Activated naive CD4-positive, alpha-beta T cell treated with Interleukin-2 at 50 U/mL for 16 hours (primary cell): ENCODE measurements around the gene MRPS6.

Experiments
- DNase-seq: peaks from one replicate; pipeline ENCODE4 v3.0.0-alpha.2; 2020

Gene MRPS6

DNA sequence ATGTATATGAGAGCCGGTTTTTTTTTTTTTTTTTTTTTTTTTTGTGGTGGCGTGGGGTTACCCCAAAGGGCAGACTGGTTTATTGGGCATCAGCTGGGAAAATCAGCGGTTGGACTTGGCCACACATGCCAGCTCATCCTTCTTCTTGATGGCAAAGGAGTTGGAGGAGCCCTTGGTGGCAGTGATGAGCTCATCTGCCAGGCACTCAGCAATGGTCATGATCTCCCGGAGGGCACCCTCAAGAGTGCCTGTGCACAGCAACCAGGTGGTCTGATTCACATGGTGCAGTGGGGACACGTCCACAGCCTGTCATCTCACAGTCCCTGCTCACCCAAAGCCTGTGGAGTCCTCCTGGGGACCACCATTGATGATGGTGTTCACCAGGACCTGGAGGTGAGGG, 62.0 kb downstream of the MRPS6 start:
- no peak for DNase-seq

DNA sequence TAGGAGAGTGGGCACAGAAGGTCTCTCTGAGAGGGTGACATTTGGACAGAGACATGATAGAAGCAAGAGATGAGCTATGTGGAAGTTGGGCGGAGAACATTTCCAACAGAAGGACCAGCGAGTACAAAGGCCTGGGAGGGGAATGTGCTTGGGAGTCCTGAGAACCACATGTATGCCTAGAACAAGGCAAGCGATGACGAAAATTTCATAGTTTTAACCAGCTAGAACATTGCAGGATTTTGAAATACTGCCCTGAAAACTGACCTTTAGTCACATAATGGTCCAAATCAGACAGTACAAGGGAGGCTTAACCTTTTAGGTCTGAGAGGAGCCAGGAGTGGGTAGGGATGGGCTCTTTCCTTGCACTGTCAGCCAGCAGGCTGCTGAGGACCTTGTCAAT, 68.0 kb downstream of the MRPS6 start:
- DNase-seq, result no peak

DNA sequence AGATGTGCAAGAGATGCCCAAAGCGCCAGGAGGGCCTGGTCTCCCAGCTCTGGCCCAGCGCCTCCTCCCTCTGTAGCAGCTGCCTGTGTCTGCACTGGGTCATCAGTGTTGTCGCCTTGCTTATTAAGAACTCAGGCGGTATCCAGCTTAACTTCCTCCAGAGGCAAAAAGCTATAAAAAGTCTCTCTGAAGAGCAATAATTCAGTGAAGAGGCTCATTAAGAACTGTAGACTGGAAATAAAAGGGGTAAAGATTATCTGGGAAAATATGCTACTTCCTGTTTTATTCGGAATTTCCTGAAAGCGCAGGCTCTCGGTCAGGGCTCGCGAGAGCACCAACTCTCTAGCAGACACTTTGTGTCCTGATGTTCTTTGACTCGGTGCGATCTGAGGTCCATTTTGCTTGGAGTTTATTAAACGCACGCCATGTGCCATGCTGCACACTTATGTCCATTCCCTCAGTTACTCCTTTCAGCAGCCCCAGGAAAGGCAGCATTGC, 70.4 kb downstream of the MRPS6 start:
- no peak for DNase-seq

DNA sequence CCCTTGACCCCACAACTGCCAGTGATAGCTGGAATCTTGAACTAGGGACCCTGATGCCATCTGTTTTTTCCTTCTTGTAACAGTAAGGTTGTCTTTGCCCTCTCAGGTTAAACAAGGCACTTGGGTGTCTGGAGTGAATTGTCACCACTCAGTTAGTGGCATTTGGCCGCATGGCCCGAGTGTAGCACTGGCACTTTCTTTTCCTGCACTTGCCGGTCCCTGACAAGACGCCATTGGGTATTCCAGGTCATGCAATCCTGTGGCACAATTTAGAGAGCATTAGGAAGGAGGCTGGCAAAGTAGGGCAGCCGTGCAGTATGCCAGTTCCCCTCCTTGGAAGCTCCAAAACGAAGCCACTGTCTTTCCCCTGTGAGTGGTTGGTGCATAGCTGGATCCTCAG, 70.8 kb downstream of the MRPS6 start:
- no peak for DNase-seq

DNA sequence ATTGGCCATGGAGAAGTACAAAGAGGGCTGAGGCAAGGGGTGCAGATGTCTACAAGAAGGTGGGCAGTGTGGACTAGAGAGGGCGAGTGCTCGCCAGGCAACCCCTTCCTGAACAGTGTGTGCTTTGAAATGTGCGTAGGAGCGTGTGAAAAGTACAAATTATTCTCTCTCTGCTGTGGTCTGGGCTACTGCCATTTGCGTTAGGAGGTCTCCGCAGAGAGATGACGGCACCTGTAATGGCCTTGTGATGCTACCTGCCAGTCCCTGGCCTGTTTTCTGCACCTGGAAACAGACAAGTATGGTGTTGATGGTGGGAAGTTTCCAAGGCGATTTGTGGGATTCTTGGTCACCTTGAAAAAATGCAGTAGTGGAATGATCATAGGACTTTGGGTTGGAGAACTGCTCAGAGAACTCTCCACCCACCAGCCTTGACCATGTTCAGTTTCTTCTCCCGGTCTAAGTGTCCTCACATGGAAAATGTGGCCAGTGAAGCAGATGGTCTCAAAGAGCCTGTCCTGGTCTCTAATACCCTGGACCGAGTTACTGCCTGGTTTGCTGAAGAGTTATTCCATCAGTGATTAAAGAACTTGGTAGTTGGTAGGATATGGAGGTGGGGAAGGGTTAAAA, 74.5 kb downstream of the MRPS6 start:
- DNase-seq, result no peak

DNA sequence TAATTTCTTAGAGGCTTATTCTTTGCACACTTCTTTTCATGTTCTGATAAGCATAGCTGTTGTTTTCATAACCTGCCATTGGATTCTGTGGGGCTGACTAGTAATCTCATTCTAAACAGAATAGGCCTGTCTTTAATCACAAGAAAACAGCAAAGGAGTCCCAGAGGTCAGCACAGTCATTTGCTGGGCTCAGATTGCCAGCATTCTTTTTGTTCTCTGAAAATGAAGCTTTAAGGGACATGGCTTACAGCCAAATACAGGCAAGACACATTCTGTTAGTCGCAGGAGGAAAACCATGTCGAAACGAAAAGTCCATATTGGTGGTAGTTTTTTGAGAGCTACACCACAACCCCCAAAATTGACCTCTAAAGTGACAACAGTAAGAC, 75.0 kb downstream of the MRPS6 start:
- DNase-seq, result no peak

DNA sequence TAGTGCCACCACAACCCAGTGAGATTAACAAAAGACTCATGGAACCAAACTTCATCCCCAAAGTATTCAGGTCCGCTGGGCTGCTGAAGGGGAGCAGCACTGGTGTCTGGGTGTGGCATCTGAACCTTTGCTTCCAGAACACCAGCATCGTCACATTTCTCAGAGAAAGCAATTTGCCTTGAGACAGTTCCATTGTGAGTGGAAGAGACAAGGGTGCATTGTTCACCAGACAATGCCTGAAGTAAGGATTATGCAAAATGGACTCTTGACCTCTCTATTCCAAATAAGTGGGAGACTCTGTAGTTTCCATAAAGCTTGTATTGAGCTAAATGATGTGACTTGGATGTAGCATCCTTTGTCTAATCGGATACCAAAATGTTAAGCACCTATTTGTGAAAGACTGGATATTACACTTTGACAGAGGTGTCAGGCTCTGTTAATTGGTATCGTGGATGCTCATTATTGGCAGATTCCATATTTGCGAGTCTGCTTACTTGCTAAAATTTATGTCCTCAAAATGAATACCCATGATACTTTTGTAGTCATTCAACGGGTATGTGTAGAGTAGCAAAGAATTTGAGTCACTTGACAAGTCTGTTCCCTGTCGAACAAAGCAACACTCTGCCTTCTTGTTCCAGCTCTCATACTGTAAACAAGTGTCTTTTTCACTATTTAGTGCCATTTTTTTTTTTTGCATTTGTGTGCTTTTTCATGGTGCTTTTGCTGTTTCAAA, 75.6 kb downstream of the MRPS6 start:
- no peak for DNase-seq

DNA sequence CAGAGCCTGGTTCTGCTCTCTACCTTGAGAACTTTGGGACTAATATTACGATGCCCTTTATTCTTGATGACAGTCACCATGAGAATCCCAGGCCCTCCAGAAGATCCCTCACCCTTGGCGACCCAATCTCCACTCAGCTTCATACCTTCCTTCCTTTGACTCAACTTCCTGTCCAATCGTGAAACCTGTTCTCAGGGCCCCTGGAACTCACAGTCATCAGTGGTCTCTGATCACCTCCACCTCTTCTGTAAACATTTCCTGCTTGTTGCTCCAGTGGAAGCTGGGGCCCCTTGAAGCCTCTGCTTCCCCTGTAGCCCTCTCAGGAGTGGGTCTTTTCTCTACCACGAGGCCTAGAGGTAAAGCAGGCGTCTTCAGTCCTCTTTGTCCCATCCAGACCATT, 79.1 kb downstream of the MRPS6 start:
- no peak for DNase-seq

DNA sequence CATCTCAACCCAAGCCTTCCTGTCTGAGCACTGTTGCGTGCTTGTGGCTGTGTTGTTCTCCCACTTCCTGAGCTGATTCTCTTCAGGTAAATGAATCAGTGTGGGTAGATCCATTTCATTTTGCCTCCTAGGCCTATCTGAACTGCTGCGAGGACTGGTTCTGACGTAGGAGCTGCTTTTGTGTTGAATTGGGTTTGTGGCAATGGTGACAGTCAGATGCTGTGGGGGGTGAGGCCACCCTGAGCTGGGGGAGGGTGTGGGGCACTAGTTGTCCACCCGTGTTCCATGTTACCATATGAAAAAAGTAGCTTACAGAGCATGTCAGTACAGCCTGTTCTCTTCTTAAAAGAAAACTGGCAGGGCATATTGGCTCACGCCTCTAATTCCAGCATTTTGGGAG, 81.5 kb downstream of the MRPS6 start:
- no peak for DNase-seq

DNA sequence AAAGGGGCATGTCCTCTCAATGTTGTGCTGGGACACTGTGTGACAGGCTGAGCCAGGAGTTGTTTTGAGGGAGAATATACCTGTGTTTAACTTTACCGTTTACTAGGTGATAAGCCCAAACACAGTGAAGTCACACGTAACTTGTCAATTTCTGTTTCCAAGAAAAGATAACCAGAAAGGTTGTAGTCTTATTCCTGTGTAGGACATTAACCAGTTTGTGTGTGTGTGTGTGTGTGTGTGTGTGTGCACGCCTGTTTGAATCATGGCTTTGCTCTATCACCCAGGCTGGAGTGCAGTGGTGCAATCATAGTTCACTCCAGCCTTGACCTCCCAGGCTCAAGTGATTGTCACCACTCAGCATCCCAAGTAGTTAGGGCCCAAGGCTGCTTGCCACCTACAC, 83.6 kb downstream of the MRPS6 start:
- DNase-seq, result no peak

DNA sequence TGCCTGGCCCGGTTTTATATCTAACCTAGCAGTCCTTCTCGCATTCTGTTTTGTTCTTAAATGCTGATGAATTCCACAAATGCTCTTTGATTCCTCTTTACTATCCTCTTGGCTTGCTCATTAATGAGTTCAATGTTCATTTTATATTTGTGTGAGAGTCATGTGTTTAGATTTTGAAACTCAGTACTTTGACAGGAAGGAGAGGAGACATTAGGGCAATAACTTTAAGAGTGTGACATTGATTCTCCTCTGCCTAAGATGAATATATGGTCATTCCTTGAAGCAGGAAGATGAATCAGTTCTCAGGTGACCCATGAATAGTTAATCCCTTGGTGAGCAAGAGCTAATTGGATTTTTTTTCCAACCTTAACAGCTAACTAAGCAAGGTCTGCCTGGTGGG, 84.1 kb downstream of the MRPS6 start:
- DNase-seq, result no peak

DNA sequence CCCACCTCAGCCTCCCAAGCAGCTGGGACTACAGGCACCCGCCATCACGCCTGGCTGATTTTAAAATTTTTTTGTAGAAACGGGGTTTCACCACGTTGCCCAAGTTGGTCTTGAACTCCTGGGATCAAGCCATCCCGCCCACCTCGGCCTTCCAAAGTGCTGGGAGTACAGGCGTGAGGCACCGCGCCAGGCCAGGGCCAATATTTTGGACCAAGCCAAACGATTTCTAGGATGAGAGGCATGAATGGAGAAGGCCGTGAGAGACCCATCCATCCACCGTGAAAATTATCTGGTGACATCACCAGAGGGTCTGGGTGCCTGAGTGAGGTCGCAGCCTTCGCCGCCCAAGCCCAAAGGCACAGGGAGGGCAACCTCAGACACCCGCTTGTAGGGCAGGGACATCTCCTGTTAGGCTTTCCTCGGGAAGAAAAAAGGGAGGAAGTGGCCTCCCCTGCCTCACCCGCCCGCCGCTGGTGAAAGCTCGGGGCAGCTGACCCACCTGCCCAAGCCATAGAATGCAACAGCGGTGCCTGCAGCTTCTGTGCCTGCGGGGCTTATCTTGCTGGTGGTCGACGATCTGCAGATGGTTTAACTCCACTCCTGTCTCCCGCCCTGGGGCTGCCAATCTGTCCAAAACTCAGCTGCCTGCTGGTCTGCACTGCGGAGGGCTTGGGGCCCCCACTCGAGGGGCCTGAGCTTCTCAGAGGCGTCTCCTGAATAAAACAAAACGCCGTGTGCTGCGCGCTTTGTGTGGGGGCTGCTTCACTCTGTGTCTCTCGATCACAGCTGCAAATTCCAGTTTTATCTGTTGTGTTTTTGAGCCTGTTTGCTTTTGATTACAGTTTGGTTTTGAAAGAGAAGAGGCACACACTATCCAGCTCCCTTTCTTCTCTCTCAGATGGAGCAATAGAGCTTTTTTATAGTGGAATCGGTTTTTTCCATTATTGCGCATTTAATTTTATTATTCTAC, 85.8 kb downstream of the MRPS6 start:
- DNase-seq, result no peak

DNA sequence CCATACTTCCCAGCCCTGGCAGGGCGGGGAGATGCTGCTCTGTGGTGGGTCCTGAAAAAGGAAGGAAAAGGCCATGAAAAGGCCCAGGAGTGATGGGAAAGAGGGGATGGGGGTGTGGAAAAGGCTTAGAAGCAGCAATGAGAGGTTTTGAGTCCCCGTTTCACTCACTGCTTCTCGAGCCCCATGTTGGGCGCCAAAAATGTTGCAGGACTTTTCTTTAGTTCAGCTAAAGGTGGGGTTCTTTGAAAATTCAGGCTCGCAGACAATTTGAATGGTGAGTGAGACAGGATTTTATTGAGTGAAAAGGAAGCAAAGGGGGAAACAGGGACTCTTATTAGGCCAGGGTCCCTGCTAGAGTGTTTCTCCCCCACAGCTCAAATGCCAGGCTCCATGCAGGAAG, 93.1 kb downstream of the MRPS6 start:
- no peak for DNase-seq

DNA sequence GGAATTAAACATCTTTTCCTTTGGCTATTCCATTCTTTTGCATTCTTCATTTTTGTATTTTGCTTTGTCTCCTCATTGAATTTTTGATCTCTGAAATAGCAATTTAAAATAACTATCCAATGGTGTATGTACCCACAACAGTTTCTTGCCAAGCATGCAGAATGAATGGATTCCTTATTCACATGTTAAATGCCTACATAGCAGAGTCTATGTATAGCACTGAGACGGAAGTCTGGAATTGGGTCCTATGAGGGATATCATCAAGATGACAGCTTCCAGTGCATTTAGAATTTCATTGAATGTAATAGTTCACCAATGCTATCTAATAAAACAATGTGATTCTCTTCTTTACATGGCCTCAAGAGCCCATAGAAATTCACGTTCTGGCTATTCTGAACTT, 97.5 kb downstream of the MRPS6 start:
- DNase-seq, result no peak

DNA sequence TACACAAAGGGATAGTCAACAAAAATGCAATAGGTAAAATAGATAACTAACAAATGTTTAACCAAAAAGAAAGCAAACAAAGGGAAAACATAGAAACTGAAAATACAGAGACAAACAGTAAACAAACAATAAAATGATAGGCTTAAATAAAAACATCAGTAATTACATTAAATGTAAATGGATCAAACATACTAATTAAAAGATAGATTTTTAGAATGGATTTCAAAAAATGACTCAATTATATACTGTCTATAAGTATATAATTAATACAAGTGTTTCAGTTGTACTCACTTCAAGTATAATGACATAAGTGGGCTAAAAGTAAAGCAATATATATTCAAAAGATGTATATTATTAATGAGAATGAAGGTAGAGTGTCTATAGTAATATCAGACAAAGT, 101.1 kb downstream of the MRPS6 start:
- no peak for DNase-seq

DNA sequence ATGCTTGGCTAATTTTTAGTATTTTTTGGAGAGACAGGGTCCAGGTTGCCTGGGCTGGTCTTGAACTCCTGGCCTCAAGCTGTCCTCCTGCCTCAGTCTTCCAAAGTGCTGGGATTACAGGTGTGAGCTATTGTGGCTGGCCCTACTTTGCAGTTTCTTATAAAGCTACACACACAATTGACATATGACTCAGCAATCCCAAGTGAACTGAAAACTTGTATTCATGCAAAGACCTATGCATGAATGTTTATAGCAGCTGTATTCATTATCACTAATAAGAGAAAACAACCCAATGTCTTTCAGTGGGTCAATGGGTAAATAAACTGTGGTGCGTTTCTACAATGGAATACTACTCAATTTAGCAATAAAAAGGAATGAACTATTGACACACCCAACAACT, 103.1 kb downstream of the MRPS6 start:
- no peak for DNase-seq

DNA sequence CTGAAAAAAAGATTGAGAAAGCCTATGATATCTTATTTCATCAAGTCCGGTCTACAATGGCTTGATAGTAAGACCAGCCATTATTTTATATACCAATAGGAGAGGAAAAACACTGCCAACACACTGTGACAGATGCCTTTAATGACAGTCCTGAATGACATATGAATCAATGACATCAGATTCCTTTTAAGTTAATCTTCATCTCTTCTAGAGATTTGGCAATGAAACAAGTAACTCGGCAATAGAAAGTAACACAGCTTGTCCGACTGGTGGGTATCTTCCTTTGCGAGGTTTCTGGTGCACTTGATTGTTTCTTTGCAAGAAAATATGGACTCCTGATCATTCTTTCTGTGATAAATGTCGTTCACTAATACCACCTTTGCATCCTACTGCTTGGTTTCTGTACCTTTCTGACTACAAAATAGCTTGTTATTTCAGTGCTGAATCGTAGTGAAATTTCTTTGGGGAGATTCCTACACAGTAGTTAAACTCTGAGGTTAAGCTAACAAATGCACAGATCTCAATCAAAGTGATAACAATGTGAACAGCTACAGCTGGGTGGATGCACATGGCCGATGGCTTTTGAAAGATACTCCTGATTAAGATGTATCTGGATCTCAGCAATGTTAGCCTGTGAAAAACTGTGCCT, 104.7 kb downstream of the MRPS6 start:
- no peak for DNase-seq

DNA sequence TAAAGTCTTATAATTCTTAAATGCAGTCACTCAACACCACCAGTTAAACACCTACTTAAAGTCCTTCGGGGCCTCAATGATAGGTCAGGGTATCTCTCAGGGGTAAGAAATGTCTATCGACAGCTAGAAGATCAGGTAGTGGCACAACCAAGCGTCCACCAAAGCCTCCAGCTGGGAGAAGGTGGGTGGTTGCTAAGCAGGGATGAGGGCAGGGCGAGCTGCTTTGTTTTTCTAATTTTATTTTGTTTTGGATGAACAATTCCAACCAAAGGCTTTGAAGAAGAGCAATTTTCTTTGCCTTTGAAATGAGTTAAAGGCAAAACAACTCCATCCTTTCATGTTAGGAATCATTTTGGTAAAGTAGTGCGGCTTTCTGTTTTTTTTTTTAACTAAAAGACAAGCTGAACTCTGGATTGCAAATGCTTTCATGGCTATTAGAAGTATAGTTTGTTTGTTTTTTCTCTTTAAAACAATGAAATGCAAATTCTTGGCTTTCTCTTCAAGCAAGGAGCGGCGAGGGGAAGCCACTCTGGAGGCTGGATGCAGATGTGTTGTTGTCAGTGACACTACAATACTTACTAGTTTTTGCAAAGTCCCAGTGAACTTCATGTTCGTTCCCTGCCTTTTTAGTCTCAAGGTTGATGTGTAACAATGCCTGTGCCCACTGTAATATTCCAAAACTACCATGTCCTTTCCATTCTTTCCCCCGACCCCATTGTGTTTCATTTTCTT, 106.0 kb downstream of the MRPS6 start:
- no peak for DNase-seq

DNA sequence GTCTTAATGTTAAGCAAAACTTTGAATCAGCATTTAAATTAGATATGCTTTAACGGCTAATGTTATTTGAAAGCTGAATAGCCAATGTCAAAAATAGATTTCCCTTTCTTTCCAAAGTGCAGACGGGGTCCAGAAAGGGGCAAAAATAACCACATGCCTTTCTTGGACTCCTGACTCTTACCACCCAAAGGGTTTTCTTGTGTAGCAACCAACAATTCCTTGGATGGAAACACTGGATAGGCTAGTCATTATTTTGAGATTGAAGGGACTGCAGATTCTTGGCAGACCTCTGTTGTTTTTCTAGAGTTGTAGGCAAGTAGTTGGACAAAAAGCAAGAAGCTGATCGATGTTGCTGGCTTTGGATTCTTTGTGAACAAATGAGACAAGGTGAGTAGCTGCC, 107.0 kb downstream of the MRPS6 start:
- no peak for DNase-seq

DNA sequence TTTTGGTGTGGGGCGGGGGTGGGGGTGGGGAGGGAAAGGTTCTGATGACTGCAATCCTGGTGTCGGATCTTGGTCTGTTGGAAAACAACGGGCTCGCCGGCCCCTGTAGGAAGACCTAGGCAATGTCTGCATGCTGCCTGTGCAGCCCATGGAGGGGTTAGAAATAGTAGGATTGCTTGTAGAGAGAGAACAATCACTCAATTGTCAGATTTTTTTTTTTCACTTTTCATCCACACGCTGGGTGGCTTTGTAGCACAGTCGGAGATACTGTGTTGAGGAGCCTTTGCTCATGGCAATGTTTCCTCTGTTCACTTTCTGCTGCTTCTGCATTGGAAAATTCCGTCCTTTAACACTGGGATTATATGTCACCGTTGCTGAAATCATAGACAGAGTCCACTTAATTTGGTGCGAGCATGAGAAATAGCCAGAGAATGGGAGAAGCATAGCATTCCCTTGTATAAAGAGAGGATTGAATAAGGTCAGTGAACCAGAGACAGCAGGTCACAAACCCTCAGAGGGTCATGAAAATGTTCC, 107.5 kb downstream of the MRPS6 start:
- DNase-seq, result no peak

DNA sequence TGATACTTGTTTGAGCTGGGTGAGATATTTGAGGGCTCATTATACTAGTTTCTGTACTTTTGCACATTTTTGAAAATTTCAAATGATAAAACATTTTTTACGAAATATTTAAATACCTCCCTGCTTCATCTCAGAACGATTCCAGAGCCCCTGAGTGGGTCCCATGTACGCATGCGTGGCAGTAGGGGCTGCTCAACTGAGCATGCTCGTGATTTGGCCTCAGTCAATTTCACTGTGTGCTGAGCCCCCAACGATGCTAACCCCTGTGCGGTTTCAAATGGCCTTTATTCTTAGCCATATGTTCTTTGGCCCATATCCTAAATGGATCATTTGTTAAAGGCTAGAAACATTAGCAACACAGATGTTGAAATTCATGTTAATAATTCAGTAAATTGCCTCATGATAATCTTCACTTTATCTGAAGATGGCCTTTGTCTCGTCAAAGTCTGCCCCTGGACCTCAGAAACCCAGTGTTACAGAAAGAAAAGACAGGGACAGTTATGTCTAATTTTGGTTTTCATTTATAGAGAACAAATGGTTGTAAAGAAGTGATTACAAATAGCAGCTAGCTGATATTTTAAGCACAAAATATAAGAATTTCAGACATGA, 108.2 kb downstream of the MRPS6 start:
- DNase-seq, result no peak

DNA sequence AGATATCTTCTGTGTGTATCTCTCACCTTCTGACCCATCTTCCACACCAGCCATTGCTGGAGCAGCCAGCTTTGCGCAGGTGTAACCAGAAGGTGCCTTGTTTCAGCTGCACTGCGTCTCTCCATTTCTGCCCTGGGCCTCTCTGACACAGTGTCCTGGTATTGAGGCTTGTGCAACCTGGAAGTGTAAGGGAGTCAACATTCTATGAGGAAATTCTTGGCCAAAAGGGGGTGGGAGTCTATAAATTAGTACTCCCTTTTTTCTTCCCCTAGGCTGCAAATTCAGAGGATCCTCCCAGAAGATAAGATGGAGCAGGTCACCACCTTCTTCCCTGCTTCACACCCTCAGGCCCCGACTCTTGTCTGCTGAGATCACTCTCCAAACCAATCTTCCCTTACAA, 109.1 kb downstream of the MRPS6 start:
- DNase-seq, result no peak
